ENCODE data around the gene TCEAL3.

TCEAL3 gene

DNA sequence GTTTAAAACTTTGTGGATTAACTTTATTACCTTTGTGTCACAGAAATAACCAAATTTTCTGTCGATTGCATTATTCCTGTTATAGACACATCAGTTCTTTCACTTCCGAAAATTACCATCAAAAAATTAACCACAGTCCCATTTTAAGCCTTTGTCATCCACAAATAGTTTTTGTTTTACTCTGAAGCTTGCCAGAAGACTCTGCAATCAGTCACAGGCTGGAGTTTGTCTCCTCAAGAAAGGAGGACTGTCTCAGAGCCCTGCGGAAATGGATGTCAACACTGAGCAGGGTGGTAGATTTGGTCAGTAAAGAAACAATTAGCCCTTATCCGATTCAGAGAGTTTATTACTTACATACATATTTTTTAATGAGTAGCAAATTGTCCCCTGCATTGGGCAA lies 42.6 kb upstream of the TCEAL3 start:
- Histone ChIP-seq H3K27ac (replicated peaks) (no peak overlapping the region), H3K27me3 (ENCODE audit: insufficient read depth, poor library complexity, severe bottlenecking) (peaks cover 5% of the 10 kb centered on the region), H3K4me3 (replicated peaks; ENCODE audit: insufficient read depth, low read length) (no peak overlapping the region)
- TF ChIP-seq, protein P1, sequence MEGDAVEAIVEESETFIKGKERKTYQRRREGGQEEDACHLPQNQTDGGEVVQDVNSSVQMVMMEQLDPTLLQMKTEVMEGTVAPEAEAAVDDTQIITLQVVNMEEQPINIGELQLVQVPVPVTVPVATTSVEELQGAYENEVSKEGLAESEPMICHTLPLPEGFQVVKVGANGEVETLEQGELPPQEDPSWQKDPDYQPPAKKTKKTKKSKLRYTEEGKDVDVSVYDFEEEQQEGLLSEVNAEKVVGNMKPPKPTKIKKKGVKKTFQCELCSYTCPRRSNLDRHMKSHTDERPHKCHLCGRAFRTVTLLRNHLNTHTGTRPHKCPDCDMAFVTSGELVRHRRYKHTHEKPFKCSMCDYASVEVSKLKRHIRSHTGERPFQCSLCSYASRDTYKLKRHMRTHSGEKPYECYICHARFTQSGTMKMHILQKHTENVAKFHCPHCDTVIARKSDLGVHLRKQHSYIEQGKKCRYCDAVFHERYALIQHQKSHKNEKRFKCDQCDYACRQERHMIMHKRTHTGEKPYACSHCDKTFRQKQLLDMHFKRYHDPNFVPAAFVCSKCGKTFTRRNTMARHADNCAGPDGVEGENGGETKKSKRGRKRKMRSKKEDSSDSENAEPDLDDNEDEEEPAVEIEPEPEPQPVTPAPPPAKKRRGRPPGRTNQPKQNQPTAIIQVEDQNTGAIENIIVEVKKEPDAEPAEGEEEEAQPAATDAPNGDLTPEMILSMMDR (IDR thresholded peaks at IDR 0.05; ENCODE audit: insufficient read depth, low read length), result no peak
- TF ChIP-seq POLR2AphosphoS5 (IDR thresholded peaks at IDR 0.05; ENCODE audit: low read depth) (no peak), SPI1 (IDR thresholded peaks at IDR 0.05; ENCODE audit: borderline replicate concordance, low read depth) (no peak), GABPA (IDR thresholded peaks at IDR 0.05; ENCODE audit: low read depth) (no peak)
- TF ChIP-seq, protein P2, sequence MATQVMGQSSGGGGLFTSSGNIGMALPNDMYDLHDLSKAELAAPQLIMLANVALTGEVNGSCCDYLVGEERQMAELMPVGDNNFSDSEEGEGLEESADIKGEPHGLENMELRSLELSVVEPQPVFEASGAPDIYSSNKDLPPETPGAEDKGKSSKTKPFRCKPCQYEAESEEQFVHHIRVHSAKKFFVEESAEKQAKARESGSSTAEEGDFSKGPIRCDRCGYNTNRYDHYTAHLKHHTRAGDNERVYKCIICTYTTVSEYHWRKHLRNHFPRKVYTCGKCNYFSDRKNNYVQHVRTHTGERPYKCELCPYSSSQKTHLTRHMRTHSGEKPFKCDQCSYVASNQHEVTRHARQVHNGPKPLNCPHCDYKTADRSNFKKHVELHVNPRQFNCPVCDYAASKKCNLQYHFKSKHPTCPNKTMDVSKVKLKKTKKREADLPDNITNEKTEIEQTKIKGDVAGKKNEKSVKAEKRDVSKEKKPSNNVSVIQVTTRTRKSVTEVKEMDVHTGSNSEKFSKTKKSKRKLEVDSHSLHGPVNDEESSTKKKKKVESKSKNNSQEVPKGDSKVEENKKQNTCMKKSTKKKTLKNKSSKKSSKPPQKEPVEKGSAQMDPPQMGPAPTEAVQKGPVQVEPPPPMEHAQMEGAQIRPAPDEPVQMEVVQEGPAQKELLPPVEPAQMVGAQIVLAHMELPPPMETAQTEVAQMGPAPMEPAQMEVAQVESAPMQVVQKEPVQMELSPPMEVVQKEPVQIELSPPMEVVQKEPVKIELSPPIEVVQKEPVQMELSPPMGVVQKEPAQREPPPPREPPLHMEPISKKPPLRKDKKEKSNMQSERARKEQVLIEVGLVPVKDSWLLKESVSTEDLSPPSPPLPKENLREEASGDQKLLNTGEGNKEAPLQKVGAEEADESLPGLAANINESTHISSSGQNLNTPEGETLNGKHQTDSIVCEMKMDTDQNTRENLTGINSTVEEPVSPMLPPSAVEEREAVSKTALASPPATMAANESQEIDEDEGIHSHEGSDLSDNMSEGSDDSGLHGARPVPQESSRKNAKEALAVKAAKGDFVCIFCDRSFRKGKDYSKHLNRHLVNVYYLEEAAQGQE (IDR thresholded peaks at IDR 0.05; ENCODE audit: insufficient replicate concordance, low read depth), result no peak
- no peak for DNase-seq (ENCODE audit: low read depth in 1 of 2, low spot score in 1 of 2)

DNA sequence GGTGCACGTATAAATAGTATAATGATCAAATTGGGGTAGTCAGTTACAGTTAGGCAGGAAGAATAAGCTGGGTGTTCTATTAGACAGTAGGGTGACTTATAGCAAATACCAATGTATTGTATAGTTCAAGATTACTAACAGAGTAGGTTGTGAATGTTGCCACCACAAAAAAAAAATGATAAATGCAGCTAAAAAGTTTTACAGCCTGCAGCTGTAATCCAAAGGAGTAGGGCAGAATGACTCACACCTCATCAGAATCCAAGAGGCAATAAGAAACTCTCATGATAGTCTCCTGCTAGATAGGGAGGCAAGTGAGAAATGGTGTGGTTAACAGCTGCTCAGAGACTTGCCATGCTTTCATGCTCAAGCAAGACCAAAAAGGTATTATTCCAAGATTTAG lies 42.0 kb upstream of the TCEAL3 start:
- H3K27me3 ChIP-seq (ENCODE audit: insufficient read depth, poor library complexity, severe bottlenecking), result peaks cover 5% of the 10 kb centered on the region
- DNase-seq (ENCODE audit: low read depth in 1 of 2, low spot score in 1 of 2), result no peak
- no peak overlapping the region for H3K27ac ChIP-seq (replicated peaks)
- TF ChIP-seq GABPA (IDR thresholded peaks at IDR 0.05; ENCODE audit: low read depth) (no peak), SPI1 (IDR thresholded peaks at IDR 0.05; ENCODE audit: borderline replicate concordance, low read depth) (no peak), POLR2AphosphoS5 (IDR thresholded peaks at IDR 0.05; ENCODE audit: low read depth) (no peak)
- TF ChIP-seq, protein P2 (IDR thresholded peaks at IDR 0.05; ENCODE audit: insufficient replicate concordance, low read depth), result no peak
- TF ChIP-seq, protein P1 (IDR thresholded peaks at IDR 0.05; ENCODE audit: insufficient read depth, low read length), result no peak
- H3K4me3 ChIP-seq (replicated peaks; ENCODE audit: insufficient read depth, low read length), result no peak overlapping the region

DNA sequence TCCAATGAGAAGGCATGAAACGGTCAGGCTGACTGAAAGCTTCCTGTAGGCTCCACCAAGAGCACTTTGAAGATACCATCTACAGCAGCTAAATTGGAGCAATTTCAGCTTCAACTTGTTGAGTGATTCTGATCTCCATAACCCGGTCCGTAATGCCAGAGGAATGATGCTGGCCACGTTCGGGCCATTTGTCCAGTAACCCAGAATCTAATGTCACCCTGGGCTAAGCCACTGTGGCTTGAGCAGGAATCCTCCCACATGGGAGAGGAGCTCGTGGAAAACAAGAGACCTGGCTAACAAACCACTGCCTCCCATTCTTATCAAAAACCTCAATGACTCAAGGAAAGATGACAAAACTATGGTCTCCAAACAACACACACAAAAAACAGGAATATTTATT lies 36.6 kb upstream of the TCEAL3 start:
- TF ChIP-seq POLR2AphosphoS5 (IDR thresholded peaks at IDR 0.05; ENCODE audit: low read depth) (no peak), SPI1 (IDR thresholded peaks at IDR 0.05; ENCODE audit: borderline replicate concordance, low read depth) (no peak), GABPA (IDR thresholded peaks at IDR 0.05; ENCODE audit: low read depth) (no peak)
- TF ChIP-seq, protein P2 (IDR thresholded peaks at IDR 0.05; ENCODE audit: insufficient replicate concordance, low read depth), result no peak
- TF ChIP-seq, protein P1 (IDR thresholded peaks at IDR 0.05; ENCODE audit: insufficient read depth, low read length), result no peak
- Histone ChIP-seq H3K4me3 (replicated peaks; ENCODE audit: insufficient read depth, low read length) (no peak overlapping the region), H3K27me3 (ENCODE audit: insufficient read depth, poor library complexity, severe bottlenecking) (no peaks in the 10 kb centered on the region), H3K27ac (replicated peaks) (no peak overlapping the region)
- DNase-seq (ENCODE audit: low read depth in 1 of 2, low spot score in 1 of 2), result no peak
